Stimulated activated CD8-positive, alpha-beta memory T cell treated with anti-CD3 and anti-CD28 coated beads, Interleukin-12 subunit alpha, Interleukin-12 subunit beta, amount 100 ng/mL, for 24 hours (primary cell): ENCODE data around the gene IGSF21.

ENCODE experiments used
- DNase-seq: peaks from one replicate; pipeline ENCODE4 v3.0.0-alpha.2; 2020; ENCODE audit errors: extremely low read depth

Gene IGSF21

GRCh38 chr1:18325136-18325535 lies 217.5 kb downstream of the IGSF21 start:
- no peak for DNase-seq

DNA sequence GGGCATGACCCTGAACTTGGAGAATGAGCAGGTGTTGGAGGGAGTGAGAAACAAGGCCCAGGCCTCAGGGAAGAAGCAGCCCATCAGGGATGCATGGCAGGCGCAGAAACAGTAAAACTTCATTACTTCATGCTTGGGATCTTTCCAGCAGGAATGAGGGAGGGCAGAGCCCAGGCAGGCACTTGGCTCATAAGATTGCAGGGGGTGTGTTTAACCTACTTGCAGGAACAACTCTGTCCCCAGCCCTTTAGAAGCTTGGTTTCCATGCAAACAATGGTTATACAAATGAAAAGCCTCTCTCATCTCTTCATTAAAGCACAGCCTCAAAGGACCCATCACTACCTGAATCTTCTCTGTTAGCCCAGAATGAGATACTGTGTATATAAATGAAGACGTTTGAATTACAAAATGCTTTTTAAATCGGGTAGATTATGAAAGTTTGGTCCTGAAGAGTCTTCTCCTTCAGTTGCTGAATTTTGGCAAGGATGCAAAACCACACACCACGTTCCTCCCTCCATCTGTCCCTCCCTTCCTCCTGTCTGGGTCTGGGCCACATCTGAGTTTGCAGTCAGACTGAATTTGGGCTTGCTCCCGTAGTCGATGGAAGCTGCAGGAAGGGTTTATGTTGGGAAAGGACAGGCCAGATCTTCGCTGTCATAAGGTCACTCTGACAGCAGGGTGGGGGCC lies 218.8 kb downstream of the IGSF21 start:
- no peak for DNase-seq

DNA sequence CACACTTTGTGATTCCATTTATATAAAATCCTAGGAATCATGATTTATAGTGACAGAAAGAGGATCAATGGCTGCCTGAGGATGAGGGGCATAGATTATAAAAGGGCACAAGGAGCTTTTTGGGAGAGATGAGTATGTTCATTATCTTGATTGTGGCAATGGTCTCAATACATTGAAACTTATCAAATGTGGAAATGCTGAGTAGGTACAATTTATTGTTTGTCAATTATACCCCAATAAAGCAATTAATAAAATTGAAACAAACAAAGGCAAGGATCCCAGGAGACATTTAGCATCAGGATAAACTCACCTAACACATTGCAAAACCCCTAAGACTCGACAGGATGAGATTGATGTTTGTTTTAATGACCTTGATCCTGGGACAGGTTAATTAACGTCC lies 220.1 kb downstream of the IGSF21 start:
- no peak for DNase-seq

DNA sequence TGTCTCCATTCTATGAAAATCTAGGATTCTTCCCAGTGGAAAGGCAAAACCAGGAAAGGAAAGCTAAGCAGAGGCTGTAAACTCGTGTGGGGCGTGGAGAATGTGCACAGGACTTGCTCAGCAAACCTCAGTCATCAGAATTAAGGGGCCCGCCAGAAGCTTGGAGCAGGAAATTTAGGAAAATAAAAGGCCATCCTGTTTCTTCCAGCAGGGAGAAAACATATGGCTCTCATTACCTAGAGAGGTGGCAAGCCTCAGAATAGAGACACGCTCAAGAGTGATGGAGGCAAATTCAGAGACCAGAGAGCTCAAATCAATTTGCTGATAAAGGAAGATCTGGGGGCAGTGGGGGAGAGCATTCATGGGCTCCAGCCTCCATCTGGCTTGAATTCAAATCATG lies 221.2 kb downstream of the IGSF21 start:
- DNase-seq: no peak

DNA sequence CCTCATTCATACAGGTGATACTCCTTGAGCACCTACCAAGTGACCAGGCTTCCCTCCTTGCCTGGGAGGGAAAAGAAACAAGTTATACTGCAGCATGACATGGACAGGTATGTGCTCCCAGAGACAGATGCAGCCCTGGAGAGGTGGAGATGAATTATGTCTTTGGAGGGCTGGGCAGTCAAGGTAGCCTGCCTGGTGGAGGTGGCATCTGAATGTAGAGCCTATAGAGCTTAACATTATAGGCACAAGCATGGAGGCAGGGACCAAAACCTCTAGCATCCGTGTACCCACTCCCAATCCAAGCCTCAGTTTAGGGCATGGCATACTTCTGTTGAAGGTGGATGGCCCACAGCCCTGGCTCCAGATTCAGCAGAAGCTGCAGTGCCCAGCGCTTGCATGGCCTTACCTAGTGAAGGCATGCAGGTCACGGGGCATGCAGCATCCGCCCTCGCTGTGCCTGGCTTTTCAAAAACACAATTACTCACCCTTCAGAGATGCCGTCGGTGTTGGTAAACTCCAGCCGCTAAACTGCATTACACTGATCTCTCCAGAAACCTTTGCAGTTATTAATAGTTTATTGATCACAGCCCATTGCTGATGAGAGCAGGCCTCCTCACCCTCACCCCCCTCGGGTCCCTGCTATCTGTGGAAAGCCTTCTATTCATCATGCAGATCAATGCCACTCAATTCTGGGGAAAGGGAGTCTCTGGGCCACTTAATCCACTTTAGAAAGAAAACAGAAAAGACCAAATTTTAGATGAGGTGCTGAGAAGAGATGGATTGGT lies 222.1 kb downstream of the IGSF21 start:
- DNase-seq: no peak

- no peak for DNase-seq
Observed at GRCh38 chr1:18332576-18332975, 225.0 kb downstream of the IGSF21 start.

DNA sequence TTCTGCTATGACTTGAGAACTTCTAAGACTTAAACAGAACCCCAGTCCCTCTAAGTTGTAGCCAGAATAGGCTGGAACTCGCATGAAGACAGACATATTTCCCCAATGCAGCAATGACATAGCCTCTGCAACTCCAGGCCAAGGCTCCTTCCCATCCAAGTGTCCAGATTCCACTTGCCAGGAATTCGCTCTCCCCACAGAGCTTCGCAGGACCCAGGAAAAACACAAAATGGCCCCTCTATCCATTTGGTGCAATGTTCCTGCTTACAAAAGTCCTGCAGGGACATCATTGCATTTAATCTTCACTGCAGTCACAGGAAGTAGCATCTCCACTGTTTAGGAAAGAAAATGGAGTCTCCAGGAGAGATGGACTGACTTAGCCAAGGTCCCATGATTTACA lies 225.6 kb downstream of the IGSF21 start:
- no peak for DNase-seq

DNA sequence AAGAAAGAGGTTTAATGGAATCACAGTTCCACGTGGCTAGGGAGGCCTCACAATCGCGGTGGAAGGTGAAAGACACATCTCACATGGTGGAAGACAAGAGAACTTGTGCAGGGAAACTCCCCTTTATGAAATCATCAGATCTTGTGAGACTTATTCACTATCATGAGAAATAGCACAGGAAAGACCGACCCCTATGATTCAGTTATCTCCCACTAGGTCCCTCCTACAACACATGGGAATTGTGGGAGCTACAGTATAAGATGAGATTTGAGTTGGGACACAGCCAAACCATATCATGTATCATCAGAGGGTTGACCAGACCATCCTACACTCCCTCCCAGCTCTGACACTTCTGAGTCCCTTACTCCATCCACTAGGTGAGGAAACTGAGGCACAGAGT lies 229.2 kb downstream of the IGSF21 start:
- DNase-seq: no peak

DNA sequence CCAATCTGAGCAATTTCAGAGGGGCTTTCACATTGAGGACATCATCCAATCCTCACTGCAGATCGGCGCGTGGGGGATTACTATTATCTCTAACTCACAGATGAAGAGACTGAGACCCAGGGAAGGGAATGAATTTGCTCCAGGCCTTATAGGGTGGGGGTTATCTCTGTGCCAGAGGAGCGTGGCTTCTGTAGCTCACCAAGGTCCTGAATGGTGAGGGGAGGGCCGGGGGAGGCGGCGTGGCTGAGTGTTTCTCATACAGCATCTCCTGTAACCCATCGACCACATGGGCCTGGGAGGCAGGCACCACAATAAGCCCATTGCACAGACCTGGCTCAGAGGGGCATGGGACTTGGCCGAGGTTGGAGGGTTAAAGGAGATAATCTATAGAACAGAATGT lies 230.2 kb downstream of the IGSF21 start:
- no peak for DNase-seq

- no peak for DNase-seq
Observed at GRCh38 chr1:18339161-18339560, 231.6 kb downstream of the IGSF21 start.

DNA sequence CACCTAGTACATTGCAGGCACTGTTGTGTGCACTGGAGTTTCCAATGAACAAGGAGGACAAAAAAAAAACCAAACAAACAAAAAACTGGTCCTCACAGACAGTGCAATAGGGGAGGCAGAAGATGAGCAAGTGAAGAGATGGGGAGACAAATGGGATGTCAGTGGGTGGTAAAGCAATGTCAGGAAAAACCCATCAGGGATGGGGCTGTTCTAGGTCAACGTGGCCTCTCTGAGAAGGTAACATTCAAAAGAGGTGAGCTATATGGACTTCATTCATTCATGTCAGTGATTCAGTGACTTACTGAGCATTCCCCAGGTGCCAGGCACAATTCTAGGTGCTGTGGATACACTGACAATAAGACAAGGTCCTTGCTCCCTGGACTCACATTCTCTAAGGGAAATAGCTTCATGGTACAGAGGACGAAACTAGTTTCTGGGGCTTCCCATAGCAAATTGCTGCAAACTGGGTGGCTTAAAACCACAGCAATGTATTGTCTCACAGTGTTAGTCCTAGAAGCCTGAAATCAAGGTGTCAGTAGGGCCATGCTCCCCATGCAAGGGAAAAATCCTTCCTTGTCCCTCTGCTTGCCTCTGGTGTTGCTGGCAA lies 232.7 kb downstream of the IGSF21 start:
- no peak for DNase-seq

GRCh38 chr1:18340787-18341186 lies 233.2 kb downstream of the IGSF21 start:
- DNase-seq: no peak

DNA sequence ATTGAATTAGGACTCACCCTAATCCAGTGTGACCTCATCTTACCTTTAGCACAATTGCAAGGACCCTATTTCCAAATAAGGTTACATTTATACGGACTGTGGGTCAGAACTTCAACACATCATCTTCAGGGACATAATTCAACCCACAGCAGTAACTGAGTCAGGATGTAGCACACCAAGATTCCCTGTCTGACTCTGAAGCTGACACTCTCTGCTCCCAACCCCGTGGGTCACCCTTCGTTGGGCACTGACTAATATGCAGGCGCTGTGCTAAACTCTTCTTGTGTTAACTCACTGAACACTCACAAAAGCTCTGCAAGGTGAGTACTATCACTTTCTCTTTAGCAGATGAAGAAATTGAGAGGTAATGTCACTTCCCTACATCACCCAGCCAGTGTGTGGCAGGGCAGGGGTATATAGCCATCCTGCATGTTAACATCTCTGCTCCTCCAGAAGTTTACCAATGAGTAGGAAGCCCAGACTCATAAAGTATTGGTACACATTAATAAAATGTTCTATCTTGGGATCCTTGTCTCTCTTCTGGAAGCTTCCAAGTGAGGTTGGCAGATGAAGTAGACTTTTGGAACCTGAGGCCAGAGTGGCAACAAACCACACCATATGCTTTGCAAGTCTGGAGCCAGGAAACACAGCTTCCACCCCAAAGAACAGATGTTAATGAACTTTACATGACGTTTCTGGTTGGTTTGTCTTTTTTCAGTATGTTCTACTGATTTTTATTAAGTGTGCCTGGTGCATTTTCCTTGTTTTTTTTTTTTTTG lies 233.9 kb downstream of the IGSF21 start:
- no peak for DNase-seq

- no peak for DNase-seq
Observed at GRCh38 chr1:18342744-18343143, 235.1 kb downstream of the IGSF21 start.

DNA sequence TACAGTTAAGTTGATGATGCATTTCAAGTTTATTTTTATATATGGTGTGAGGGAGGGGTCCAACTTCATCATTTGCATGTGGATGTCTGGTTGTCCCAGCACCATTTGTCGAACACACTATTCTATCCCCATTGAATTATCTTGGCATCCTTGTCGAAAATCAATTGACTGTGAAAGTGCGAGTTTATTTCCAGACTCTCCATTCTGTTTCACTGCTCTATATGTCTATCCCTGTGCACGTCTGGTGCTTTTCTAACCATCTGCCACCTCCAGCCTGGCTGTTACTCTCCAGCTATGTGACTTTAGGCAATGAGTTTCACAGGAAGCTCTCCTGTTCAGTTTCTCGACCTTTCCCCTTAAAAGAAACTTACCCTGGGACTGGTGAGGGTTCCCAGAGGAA lies 236.0 kb downstream of the IGSF21 start:
- no peak for DNase-seq

- no peak for DNase-seq
Observed at GRCh38 chr1:18344755-18345154, 237.2 kb downstream of the IGSF21 start.

DNA sequence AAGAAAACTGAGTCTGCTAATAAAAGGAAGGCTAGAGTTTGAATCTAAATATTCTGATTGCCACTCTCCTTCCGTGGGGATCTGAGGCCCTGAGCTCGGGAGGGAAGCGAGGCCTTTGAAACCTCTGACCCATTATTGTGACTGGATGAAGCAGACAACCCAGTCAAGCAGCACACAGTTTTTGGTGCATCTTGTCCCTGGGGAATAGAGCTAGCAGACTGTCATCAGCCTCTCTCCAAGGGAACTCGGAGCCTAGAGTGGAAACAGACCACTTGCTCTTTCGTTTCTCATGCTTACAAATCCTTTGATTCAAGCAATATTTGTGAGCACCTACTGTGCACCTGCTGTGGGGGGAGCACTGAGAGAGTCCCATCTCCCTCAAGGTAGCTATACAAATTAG lies 240.0 kb downstream of the IGSF21 start:
- DNase-seq: no peak

- no peak for DNase-seq
Observed at GRCh38 chr1:18348354-18348753, 240.8 kb downstream of the IGSF21 start.

DNA sequence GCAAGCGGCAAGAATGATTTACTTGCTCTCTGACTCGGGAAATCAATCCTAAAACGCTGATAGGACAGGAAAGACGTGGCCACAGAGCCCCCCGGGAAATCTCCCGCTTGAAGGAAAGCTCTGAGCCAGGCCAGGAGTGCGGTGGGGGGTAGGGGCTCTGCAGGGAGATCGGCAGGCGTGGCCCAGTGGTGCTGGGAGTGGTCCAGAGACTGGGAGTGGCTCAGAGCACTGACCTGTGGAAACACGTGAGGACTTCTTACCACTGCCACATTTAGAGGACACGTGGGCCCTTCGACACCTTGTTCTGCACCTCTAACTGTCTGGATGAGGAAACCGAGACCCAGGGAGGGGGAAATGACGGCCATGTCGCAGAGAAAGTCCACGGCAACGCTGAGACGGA lies 243.1 kb downstream of the IGSF21 start:
- no peak for DNase-seq

GRCh38 chr1:18351735-18352134 lies 244.1 kb downstream of the IGSF21 start:
- no peak for DNase-seq

DNA sequence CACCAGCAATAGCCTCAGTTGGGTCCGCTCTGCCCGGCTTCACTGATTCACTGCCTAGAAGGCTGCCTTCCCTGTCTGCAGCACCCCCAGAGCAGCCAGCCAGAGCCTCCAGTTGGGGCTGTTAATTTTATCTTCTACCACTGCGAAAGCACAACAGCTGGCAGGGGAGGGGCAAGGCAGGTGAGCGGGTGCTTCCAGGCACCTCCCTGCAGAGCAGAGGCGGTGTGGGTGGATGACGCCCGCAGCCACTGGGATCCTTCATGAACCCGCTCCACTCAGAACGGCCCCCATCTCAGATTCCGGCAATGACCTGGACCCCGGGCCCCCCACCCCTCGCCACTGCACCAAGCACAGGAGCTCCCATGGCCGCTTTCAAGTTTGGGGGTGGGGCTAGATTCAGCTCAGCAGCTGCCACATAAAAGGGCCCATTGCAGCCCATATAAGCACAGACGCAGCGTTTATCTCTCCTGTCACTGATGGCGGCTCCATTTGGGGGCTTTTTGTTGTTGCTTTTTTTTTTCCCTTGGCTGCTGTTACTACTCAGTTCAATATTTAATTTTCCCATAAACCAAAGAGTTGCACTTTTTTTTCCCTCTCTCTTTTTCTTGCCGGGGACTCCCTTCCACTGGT lies 245.2 kb downstream of the IGSF21 start:
- no peak for DNase-seq

- no peak for DNase-seq
Observed at GRCh38 chr1:18353528-18353927, 245.9 kb downstream of the IGSF21 start.
